ENCODE measurements around the gene HRH4.

The HRH4 gene

GRCh38 chr18:24506175-24506574, 45.7 kb downstream of the HRH4 start:
- no peak for DNase-seq (ENCODE audit: low read depth)

GRCh38 chr18:24509435-24509834, 49.0 kb downstream of the HRH4 start:
- DNase-seq (ENCODE audit: low read depth): no peak

GRCh38 chr18:24514439-24514838, 54.0 kb downstream of the HRH4 start:
- DNase-seq (ENCODE audit: low read depth): no peak

DNA sequence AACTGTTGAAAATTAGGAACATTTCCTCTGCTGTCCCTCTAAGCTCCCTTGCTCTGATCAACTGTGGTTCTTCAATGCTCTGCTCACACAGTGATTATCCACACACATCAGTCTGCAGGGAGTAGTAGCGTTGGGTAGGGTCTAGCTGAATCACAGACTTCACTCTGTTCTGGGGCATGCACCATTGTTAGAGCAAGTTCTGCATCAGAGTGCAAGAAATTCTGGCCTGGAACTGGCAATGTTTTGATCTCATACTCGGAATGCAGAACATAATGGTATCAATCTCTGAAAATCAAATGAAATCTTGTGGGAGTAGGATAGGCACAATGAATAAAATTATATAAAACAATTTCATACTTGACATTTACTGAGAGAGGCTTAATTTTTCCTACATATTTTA, 55.3 kb downstream of the HRH4 start:
- DNase-seq (ENCODE audit: low read depth): no peak

GRCh38 chr18:24516261-24516660, 55.8 kb downstream of the HRH4 start:
- DNase-seq (ENCODE audit: low read depth): no peak

DNA sequence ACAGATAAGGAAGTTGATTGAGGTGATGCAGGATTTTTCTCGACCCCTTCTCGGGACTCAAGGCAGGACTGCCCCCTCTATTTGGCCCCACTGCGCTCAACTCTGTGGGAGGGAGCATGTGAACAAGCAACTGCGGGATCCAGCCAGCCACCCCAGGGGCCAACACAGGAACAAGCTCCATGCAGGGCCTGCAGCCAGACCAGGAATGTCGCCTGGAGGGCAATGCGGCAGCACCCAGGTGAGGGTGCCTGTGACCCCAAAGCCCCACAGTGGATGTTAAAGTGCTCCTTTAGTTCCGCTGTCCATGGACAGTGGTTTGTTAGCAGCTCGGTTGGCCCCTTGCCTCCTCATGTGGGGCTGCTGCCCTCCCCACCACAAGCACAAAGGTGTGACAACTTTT, 57.1 kb downstream of the HRH4 start:
- DNase-seq (ENCODE audit: low read depth): no peak

- no peak for DNase-seq (ENCODE audit: low read depth)
Observed at GRCh38 chr18:24518596-24518995, 58.2 kb downstream of the HRH4 start.

Data from GM04503 (cell line).